DND-41 (cell line): ENCODE results near the gene PNKD.
A peak's percentile ranks its signal among the peaks of the same experiment; 100 is the strongest.

Source experiments
- ATAC-seq: fragments of 200-7000 bp; cut with Tn5 transposase; 3 replicates; pipeline ENCODE4 v1.9.1; 2021; ENCODE audit warnings: low read depth; ENCODE audit not compliant: insufficient read depth
- DNase-seq: peaks from one replicate; pipeline ENCODE4 v3.0.0-alpha.2; 2020
- H2AFZ ChIP-seq: 2 replicates; pipeline ENCODE4 v1.6.0; 2012; ENCODE audit warnings: low read depth, low read length
- H3K27ac ChIP-seq: 2 replicates; pipeline ENCODE4 v1.5.1; 2012; ENCODE audit warnings: low read length, inconsistent platforms
- H3K27me3 ChIP-seq: fragments of 200-600 bp; sonication (generic); 2 replicates; pipeline ENCODE4 v1.6.0; 2012; ENCODE audit warnings: low read length, mild to moderate bottlenecking, inconsistent platforms; ENCODE audit not compliant: insufficient read depth, poor library complexity
- H3K36me3 ChIP-seq: 2 replicates; pipeline ENCODE4 v1.5.1; 2012; ENCODE audit warnings: low read length, inconsistent platforms; ENCODE audit not compliant: insufficient read depth
- H3K4me1 ChIP-seq: 2 replicates; pipeline ENCODE4 v1.5.1; 2012; ENCODE audit warnings: mild to moderate bottlenecking, low read length; ENCODE audit not compliant: insufficient read depth
- H3K4me2 ChIP-seq: 2 replicates; pipeline ENCODE4 v1.6.0; 2012; ENCODE audit warnings: mild to moderate bottlenecking, moderate library complexity, low read length, inconsistent platforms; ENCODE audit not compliant: insufficient read depth
- H3K4me3 ChIP-seq, 2 experiments: fragments of 200-600 bp in 1 of 2; shearing (Covaris generic) in 1 of 2; 2 replicates each; pipeline ENCODE4 v1.5.1; 2012 to 2016; ENCODE audit warnings: inconsistent platforms in 2 of 2, low read length in 2 of 2, mild to moderate bottlenecking in 2 of 2, low read depth in 1 of 2, moderate library complexity in 1 of 2
- H3K79me2 ChIP-seq: 2 replicates; pipeline ENCODE4 v1.6.0; 2012; ENCODE audit warnings: low read length, inconsistent platforms; ENCODE audit not compliant: insufficient read depth
- H3K9ac ChIP-seq: 2 replicates; pipeline ENCODE4 v1.6.0; 2012; ENCODE audit warnings: low read depth, mild to moderate bottlenecking, inconsistent platforms, low read length, moderate library complexity
- H3K9me3 ChIP-seq: 2 replicates; pipeline ENCODE4 v1.5.1; 2012; ENCODE audit warnings: low read length, moderate library complexity, mild to moderate bottlenecking, inconsistent platforms; ENCODE audit not compliant: insufficient read depth, severe bottlenecking
- H4K20me1 ChIP-seq: 2 replicates; pipeline ENCODE4 v1.6.0; 2012; ENCODE audit warnings: low read length; ENCODE audit not compliant: insufficient read depth
- EZH2 ChIP-seq: IDR thresholded peaks from 3 replicates; pipeline ENCODE4 v1.6.1; 2012; ENCODE audit warnings: borderline replicate concordance, low read depth, mild to moderate bottlenecking, moderate library complexity, low read length, inconsistent platforms; ENCODE audit not compliant: severe bottlenecking
- TF ChIP-seq, protein P1 (sequence below): IDR thresholded peaks from 2 replicates; pipeline ENCODE4 v1.5.1; 2012; ENCODE audit warnings: borderline replicate concordance, low read length, moderate library complexity, mild to moderate bottlenecking; ENCODE audit not compliant: poor library complexity, severe bottlenecking; ENCODE audit errors: extremely low read depth

The PNKD gene

DNA sequence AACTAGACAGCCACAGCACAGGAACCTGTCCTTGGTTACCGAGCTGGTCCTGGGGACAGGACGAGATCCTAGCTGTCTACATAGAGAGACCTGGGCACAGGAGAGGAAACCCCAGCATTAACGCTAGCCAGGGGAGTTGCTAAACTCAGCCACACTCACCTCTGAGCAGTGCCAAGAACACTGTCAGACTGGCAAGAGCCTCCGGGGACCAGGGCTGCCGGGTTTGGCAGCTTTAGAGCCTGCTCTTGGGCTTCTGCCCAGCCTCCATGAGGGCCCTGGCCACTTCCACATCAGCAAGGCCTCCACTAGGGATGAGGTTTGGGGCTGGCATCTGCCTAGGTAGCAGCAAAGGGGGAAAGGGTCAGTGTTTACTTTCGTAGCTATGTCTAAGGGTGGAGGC is 15.3 kb downstream of the PNKD start:
- H3K79me2 ChIP-seq, result no peaks in the 10 kb centered on the region
- DNase-seq, result no peak
- H3K9me3 ChIP-seq, result no peaks in the 10 kb centered on the region
- H3K27me3 ChIP-seq, result no peaks in the 10 kb centered on the region
- H2AFZ ChIP-seq, result no peak overlapping the region
- peak overlapping the region; percentile 71 for H3K27ac ChIP-seq
- TF ChIP-seq, protein P1, sequence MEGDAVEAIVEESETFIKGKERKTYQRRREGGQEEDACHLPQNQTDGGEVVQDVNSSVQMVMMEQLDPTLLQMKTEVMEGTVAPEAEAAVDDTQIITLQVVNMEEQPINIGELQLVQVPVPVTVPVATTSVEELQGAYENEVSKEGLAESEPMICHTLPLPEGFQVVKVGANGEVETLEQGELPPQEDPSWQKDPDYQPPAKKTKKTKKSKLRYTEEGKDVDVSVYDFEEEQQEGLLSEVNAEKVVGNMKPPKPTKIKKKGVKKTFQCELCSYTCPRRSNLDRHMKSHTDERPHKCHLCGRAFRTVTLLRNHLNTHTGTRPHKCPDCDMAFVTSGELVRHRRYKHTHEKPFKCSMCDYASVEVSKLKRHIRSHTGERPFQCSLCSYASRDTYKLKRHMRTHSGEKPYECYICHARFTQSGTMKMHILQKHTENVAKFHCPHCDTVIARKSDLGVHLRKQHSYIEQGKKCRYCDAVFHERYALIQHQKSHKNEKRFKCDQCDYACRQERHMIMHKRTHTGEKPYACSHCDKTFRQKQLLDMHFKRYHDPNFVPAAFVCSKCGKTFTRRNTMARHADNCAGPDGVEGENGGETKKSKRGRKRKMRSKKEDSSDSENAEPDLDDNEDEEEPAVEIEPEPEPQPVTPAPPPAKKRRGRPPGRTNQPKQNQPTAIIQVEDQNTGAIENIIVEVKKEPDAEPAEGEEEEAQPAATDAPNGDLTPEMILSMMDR, result no peak
- no peak for TF ChIP-seq EZH2
- H4K20me1 ChIP-seq, result no peaks in the 10 kb centered on the region
- H3K4me1 ChIP-seq, result peaks cover 22% of the 10 kb centered on the region
- peak overlapping the region in 1 of 2 experiments; percentile 59; a peak in 2 of 4 replicates for H3K4me3 ChIP-seq
- peak overlapping the region; percentile 55 for H3K9ac ChIP-seq
- H3K4me2 ChIP-seq, result peak overlapping the region; percentile 64
- ATAC-seq, result no peak
- H3K36me3 ChIP-seq, result no peaks in the 10 kb centered on the region

DNA sequence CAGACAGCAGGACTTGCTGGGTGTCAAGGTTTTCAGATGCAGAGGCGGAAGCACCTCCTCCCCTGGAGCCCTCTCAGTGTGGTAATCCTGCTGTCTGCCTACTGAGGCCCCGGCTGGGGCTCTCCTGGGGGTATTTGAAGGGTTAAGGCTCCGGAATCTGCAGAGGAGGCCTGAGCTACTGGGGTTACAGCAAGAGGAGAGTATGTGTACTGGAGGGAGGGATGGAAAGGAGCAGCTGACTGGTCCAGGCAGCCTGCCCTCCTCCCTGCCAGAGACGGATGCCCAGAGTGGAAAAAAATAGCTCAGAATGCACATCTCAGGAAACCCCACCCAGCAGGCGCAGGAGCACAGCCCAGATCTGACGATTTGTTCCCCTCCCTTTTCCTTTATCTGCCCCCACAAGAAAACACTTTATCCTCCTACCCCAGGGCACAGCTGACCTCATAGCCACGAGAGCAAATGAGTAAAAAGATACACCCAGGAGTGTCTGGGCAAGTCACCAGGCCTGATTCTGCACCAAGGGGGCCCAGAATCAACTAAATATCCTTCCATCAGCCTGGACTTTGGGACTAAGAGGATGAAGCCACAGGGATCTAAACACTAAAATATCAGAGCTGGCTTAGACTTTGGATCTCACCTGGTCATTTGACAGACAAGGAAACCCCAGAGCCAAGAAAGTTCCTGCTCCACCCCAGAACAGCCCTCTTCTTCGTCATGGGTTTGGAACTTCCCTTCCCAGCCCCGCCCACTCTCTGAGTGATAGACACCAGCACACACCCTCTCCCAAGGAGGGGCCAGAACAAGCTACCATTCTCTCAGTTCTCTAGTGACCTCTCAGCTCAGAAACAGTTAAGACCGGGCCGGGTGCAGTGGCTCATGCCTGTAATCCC is 16.5 kb downstream of the PNKD start:
- Histone ChIP-seq H3K36me3 (no peaks in the 10 kb centered on the region), H2AFZ (peak overlapping the region; percentile 75), H3K4me1 (peaks cover 22% of the 10 kb centered on the region), H3K9ac (peak overlapping the region; percentile 55), H4K20me1 (no peaks in the 10 kb centered on the region), H3K27ac (peak overlapping the region; percentile 71), H3K4me2 (peak overlapping the region; percentile 64), H3K27me3 (no peaks in the 10 kb centered on the region), H3K79me2 (no peaks in the 10 kb centered on the region), H3K4me3 (peak overlapping the region; percentile 15 to 59; a peak in 3 of 4 replicates), H3K9me3 (no peaks in the 10 kb centered on the region)
- ATAC-seq (peak; percentile 81), DNase-seq (peak; percentile 71)
- TF ChIP-seq EZH2, result no peak
- TF ChIP-seq, protein P1, result no peak

DNA sequence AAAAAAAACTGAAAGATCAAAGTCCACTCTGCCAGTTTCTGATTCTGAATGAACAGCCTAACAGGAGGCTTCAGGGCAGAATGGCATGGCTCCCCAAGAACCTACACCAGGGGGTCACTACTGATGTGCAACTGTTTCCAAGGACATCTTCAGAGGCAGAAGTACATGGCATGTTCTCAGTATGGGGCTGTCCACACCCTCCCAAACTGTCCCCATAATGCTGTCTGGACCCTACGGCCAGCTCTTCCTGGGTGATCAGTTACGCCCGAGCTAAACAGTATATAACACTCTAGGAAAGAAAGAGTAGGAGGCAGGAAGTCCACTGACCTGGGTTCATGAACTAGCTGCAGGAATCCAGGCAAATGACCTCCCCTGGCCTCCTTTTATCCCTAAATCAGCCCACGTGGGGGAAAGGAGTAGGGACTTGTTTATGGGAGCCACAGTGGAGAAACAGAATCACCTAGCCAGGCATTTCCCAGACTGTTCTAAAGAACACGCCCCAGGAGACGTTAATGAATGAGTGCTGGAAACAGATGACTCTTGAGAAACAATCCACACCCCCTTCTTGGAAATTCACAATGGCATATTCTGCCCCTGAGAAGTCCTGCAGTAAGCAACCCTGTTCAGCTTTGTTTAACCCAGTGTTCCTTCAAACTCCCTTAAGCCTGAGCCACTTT is 19.5 kb downstream of the PNKD start:
- Histone ChIP-seq H3K27ac (no peak overlapping the region), H3K9ac (no peak overlapping the region), H3K4me1 (peaks cover 22% of the 10 kb centered on the region), H3K27me3 (no peaks in the 10 kb centered on the region), H3K79me2 (no peaks in the 10 kb centered on the region), H3K4me3 (no peak overlapping the region), H4K20me1 (no peaks in the 10 kb centered on the region), H3K36me3 (no peaks in the 10 kb centered on the region), H2AFZ (no peak overlapping the region), H3K4me2 (no peak overlapping the region), H3K9me3 (no peaks in the 10 kb centered on the region)
- TF ChIP-seq, protein P1, result no peak
- no peak for TF ChIP-seq EZH2
- ATAC-seq, result no peak
- no peak for DNase-seq
